HG03135 (cell line): ENCODE results near the gene PROP1.
"Not testable (repeated sequence)": the region's sequence is repeated elsewhere in the genome, so short reads cannot be mapped to it uniquely, and the experiment has no call there.

ENCODE experiments used
- ATAC-seq: cut with Tn5 transposase; IDR thresholded peaks from one replicate; pipeline ENCODE4 v1.9.1; 2021; ENCODE audit warnings: mild to moderate bottlenecking, moderate library complexity; ENCODE audit not compliant: unreplicated experiment

PROP1 gene

DNA sequence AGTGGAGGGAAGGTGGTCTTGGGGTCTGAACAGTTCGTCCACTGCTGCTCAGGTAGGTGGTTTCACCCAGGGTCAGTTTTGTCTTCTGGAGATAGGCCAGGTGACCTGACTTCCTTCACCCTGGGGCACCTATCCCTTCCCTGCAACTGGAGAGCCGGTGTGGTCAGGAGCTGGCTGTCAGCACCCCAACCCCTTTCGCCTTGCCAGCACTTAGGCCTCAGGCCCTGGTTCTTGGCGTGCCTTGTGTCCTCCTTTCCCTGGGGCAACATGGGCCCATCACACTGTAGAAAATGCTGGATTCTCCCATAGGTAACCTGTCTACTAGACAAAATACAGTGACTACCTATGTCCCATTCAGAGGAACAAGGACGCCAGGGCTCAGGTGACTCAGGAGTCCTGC lies 13.1 kb downstream of the PROP1 start:
- ATAC-seq: no peak

DNA sequence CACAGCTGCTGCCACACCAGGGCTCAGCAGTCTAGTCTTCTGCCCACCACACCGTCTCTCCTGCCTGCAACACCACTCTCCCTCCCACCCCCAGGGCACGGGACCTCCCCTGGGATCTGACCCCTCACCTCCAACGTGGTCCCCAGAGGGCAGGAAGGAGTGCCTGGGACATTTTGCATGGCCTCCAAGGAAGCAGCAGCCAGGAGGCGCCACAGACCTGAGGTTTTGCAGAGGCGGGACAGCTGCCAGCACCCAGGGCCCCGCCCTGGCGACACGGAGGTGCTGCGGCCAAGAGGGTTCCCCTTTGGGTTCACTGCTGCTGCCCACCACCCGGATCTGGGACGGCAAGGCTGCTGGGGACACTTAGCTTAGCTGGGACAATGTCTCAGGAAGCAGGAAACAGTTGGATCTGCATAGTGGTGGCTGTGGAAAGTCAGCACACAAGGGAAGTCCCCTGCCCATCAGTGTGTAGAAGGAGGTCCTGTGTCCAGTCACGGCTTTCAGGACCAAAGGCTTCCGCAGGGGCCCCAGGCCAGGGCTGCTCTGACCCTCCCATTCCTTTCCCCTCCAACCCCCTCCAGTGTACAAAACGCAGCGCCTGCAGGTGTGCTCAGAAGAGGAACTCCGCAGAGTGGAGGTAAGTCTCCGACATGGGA lies 13.8 kb downstream of the PROP1 start:
- ATAC-seq: no peak

DNA sequence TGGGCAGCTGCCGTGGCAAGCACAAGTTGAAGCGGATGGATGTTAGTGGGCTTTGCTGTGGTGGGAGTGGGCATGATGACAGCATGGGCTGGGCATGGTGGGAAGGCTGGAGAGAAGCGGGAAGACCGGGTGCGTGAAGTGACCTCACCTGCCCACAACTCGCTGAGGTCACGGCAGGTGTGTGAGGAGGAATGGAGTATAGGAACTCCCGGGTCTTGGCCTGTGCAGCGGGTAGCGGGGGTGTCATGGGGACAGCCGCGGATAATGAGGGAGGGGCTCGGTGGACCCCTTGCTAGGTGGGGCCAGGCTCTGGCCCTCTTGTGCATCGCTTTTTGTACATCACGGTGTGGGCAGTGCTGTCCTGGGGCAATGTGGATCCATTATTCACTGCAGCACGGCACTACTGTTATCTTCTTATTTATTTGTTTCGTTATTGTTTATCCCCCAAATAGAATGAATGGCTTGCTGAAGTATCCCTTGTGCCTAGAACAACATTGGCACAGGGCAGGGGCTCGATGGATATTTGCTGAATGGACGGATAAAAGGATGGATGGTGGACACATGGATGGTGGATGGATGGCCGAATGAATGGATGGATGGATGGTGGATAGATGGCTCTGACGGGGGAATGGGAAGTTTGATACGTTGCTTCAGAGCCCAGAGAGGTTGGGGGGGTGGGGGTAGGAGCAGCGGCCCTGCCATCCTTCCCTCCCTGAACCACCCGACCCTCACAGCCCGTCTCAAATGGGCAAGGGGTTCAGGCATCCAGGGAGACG lies 14.6 kb downstream of the PROP1 start:
- ATAC-seq: no peak

DNA sequence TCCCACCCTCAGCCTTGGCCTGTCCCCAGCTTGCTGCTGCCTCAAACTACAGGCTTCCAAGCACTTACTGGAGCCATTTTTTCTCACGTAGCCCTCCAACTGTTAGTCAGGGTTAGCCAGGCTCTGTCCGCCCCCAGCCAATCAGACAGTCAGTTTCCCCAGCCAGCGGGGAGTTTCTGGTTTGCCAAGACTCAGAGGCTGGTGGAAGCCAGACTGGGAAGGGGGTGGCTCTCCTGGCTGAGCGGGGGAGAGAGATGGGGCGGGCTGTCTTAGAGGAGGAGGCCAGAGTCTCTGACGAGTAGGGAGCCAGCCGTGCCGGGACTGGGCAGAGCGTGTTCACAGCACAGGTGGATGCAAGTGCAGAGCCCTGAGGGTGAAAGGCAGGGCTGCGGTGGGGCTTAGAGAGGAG lies 15.3 kb downstream of the PROP1 start:
- no peak for ATAC-seq

- ATAC-seq: not testable (repeated sequence)
Observed at GRCh38 chr5:177977600-177977999, 18.4 kb downstream of the PROP1 start.

GRCh38 chr5:177973066-177973635 lies 22.9 kb downstream of the PROP1 start:
- ATAC-seq: no peak

DNA sequence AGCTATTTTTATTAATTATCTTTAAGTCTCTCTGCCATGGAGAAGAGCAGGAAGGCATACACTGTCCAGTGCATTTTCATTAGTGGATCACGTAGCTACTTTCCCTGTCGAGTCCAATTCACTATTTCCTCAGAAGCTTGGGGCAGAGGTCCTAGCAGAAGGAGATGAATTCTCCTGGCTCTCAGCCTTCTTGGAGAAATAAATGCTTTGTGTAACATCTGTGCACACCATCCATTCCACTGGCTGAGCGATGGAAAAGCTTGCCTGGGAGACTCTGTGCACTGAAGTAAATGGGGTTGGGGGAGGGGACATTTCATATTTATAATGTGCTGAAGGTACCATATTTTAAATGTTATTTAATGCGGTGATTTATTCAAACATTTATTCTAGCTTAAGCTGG lies 23.4 kb downstream of the PROP1 start:
- no peak for ATAC-seq

GRCh38 chr5:177972014-177972413 lies 24.0 kb downstream of the PROP1 start:
- not testable (repeated sequence) for ATAC-seq

GRCh38 chr5:177968661-177969211 lies 27.3 kb downstream of the PROP1 start:
- no peak for ATAC-seq

DNA sequence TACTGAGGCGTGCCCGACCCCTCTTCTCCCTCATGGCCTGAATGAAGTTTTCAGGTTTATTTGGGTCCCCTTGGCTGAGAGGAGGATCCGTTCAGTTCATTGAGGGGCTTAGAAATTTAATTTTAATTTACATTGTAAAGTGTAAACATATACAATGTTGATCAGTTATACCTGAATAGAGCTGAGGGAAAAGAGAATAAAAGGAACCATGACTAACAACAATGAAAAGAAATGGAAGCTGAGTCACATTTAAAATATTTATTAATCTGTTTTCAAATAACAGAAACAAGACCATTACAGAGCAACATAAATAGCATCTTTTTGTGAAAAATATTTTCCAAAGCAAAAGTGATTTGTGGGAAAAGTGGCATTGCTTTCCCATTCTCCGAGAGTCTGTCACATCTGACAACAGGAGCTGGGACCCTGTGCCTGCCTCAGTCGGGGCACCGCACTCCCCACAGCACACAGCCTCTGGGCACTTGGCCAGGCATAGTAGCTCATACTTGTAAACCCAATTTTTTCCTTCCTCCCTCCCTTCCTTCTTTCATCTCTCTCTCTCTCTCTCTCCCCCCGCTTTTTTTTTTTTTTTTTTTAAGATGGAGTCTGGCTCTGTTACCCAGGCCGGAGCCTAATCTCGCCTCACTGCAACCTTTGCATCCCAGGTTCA lies 28.7 kb downstream of the PROP1 start:
- ATAC-seq: no peak

GRCh38 chr5:177966839-177967166 lies 29.2 kb downstream of the PROP1 start:
- ATAC-seq: no peak

- ATAC-seq: no peak
Observed at GRCh38 chr5:177966009-177966838, 29.8 kb downstream of the PROP1 start.

GRCh38 chr5:177964471-177964870 lies 31.6 kb downstream of the PROP1 start:
- ATAC-seq: no peak

DNA sequence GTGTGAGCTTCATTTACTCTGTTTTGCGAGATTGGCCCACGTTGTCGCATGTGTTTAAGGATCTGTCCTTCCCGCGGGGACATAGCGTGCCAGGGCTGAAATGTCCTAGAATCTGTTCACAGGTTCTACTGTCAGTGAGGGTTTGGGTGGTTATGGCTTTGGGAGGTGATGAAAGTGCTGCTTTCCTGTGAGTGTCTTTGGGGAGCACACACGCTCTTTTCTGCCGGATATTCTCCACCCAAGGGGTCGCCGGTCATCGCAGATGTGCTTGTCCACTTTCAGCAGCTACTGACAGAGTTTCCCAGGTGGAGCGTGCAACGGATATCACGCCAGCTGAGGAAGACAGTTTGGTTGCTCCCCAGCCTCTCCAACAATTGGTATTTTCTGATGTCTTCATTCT lies 32.1 kb downstream of the PROP1 start:
- no peak for ATAC-seq

- no peak for ATAC-seq
Observed at GRCh38 chr5:177959315-177959714, 36.7 kb downstream of the PROP1 start.

DNA sequence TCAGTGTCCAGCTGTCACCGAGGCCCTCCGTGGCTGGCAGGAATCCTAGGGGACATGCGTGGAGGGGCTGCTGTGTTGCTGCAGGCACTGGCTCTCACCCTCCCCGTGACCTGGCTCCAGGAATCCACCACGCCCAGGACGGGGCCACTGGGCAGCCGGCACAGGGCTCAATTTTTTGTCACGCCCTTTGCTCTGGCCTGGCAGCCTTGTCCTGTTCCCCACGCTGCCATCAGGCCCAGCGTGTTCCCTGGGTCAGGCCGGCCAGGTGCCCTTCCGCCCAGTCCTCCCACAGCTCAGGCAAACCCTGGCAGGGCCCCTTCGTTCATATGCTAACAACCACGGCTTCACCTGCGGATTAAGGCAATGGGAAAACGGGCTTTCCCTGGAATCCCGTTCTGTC lies 37.3 kb downstream of the PROP1 start:
- ATAC-seq: no peak

DNA sequence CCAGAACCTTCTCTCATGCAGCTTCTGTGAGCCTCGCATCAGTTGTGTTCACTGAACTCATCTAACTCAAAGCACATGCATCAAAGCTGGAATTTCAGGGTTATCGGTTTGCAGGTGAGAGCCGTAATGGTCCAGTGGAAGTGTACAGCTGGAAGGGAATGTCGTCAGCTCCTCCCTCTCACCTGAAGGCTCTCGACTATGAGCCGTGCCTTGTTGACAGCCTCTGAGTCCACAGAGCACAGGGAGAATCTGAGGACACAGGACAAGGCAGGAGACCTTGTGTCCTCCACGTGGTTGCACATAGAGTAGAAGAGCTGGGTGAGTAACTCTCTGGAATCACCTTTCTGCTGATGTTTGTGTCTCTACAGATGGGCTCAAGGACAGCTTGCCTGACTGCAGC lies 38.8 kb downstream of the PROP1 start:
- ATAC-seq: no peak

GRCh38 chr5:177953101-177953500 lies 42.9 kb downstream of the PROP1 start:
- not testable (repeated sequence) for ATAC-seq

GRCh38 chr5:177949656-177950055 lies 46.4 kb downstream of the PROP1 start:
- ATAC-seq: not testable (repeated sequence)

- ATAC-seq: peak; percentile 59
Observed at GRCh38 chr5:177949065-177949464, 47.0 kb downstream of the PROP1 start.

DNA sequence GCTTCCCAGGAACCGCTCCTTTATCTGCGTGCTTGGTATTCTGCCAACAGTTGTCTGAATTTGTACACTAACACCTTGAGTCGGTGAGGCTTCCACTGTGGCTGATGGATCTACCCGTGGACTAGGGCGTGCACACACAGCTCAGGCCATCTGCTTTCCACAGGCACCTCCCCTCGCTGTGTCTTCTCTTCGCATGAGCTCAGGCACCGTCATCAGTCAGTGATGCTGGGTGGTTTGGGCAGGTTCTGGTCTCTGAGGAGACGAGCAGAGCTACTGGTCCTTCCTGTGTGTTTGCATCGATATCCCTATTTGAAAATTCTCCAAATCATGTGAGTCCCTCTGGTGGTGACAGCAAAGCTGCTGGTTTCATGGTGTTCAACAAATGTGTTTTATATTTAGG lies 48.1 kb downstream of the PROP1 start:
- not testable (repeated sequence) for ATAC-seq
